PFSK-1 (cell line): ENCODE data around the gene GSTCD.

Experiments
- POLR2AphosphoS5 ChIP-seq: IDR thresholded peaks from 2 replicates; pipeline ENCODE4 v1.6.1; 2012; ENCODE audit warnings: low read depth, mild to moderate bottlenecking, control low read depth, low read length, moderate library complexity
- SIN3A ChIP-seq: IDR thresholded peaks from 2 replicates; pipeline ENCODE4 v1.6.1; 2012; ENCODE audit warnings: mild to moderate bottlenecking, low read length, moderate library complexity, borderline replicate concordance; ENCODE audit not compliant: insufficient read depth
- TAF1 ChIP-seq: IDR thresholded peaks from 2 replicates; pipeline ENCODE4 v1.6.1; 2012; ENCODE audit warnings: low read length, control low read depth, borderline replicate concordance; ENCODE audit not compliant: insufficient read depth
- TF ChIP-seq, protein P1 (sequence below), 2 experiments: IDR thresholded peaks; 2 replicates each; pipeline versions ENCODE4 v1.6.1 to v1.8.0; 2011 to 2012; ENCODE audit warnings: low read depth in 2 of 2, low read length in 2 of 2, control low read depth in 1 of 2, inconsistent platforms in 1 of 2, mild to moderate bottlenecking in 1 of 2, moderate library complexity in 1 of 2; ENCODE audit not compliant: insufficient read depth in 1 of 2

DNA sequence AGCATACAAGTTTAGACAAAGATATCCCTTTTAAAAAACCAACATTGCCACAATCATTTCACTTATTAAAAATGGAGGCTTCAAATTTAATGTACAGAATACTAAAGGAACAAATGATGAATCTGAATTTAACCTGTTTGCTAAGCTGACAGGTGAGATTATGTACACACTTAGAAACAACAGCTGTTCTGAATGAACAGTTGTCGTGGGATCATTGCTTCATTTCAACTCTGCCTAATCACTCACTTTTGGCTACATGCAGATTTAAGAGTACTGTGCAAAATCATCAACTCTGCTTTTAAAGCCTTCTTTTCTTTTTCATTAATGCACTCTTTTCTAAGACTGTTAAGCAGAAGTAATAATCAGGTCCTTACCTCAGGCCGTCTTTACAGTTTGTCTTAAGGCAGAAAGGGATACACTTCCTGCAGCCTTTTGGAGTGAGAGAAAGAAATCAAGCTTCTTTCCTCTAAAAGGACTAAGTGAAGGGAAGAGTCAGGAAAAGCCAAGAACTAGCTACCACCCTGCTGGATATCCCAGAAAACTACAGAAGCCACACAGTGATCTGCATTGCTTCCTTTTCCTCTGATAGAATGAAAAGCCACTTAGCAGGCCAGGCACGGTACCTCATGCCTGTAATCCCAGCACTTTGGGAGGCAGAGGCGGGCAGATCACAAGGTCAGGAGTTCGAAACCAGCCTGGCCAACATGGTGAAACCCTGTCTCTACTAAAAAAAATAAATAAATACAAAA, 132.0 kb downstream of the GSTCD start:
- TF ChIP-seq, protein P1, sequence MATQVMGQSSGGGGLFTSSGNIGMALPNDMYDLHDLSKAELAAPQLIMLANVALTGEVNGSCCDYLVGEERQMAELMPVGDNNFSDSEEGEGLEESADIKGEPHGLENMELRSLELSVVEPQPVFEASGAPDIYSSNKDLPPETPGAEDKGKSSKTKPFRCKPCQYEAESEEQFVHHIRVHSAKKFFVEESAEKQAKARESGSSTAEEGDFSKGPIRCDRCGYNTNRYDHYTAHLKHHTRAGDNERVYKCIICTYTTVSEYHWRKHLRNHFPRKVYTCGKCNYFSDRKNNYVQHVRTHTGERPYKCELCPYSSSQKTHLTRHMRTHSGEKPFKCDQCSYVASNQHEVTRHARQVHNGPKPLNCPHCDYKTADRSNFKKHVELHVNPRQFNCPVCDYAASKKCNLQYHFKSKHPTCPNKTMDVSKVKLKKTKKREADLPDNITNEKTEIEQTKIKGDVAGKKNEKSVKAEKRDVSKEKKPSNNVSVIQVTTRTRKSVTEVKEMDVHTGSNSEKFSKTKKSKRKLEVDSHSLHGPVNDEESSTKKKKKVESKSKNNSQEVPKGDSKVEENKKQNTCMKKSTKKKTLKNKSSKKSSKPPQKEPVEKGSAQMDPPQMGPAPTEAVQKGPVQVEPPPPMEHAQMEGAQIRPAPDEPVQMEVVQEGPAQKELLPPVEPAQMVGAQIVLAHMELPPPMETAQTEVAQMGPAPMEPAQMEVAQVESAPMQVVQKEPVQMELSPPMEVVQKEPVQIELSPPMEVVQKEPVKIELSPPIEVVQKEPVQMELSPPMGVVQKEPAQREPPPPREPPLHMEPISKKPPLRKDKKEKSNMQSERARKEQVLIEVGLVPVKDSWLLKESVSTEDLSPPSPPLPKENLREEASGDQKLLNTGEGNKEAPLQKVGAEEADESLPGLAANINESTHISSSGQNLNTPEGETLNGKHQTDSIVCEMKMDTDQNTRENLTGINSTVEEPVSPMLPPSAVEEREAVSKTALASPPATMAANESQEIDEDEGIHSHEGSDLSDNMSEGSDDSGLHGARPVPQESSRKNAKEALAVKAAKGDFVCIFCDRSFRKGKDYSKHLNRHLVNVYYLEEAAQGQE (IDR thresholded peaks at IDR 0.05; ENCODE audit: insufficient read depth in 1 of 2, low read depth in 2 of 2, low read length in 2 of 2) = no peak
- TF ChIP-seq POLR2AphosphoS5 (no peak), TAF1 (no peak), SIN3A (no peak)
